ENCODE measurements around the gene KIRREL3. TPM values are rescaled to one million over a fixed set of nuclear protein-coding genes. Genes with fewer than 3 reads are reported as not detected.

KIRREL3 gene
- total and polyA plus RNA-seq, 2 donors (not counting 3 experiments of a cell fraction or from before 2014, with no cell fraction given), result not detected

DNA sequence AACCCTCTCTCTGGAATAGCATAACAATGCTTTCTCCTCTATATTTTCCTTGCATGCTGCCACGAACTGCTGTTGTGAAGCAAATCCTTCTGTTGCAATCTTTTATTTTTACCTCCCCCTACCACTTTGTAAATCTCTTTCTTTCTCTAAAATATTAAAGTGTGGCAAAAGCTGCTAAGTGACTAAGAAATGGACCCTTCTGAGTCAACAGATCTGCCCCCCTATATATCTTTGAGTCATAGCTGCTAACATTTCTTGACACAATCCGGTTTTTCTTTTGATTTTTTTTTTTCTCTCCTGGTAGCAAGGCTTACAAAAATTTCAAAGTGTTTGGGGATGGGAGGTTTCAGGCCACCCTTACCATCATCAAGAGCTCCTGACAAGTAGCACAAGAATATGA, 39.0 kb upstream of the KIRREL3 start:
- Histone ChIP-seq H3K36me3 (ENCODE audit: control insufficient read depth in 2 of 2, extremely low read depth in 1 of 2, insufficient read depth in 2 of 2, low read length in 2 of 2) (no peaks in the 10 kb centered on the region), H3K27ac (ENCODE audit: insufficient read depth, low read depth, low read length) (no peak overlapping the region), H3K27me3 (ENCODE audit: control insufficient read depth in 2 of 2, insufficient read depth in 2 of 2, low read length in 2 of 2) (no peaks in the 10 kb centered on the region), H3K9me1 (replicated peaks; ENCODE audit: control insufficient read depth, extremely low read depth, insufficient read depth, low read length) (no peaks in the 10 kb centered on the region), H3K4me3 (replicated peaks in 1 of 3; ENCODE audit: insufficient read depth in 1 of 3, low read depth in 1 of 3, low read length in 3 of 3) (no peak overlapping the region), H3K4me1 (ENCODE audit: control insufficient read depth, extremely low read depth, insufficient read depth, low read length) (no peaks in the 10 kb centered on the region), H3K4me2 (ENCODE audit: insufficient read depth, low read length) (no peak overlapping the region), H3K9ac (replicated peaks; ENCODE audit: extremely low read depth, insufficient read depth, low read length) (no peak overlapping the region), H4K20me1 (replicated peaks; ENCODE audit: control insufficient read depth, extremely low read depth, insufficient read depth, low read length) (no peaks in the 10 kb centered on the region), H3K9me3 (replicated peaks; ENCODE audit: control insufficient read depth, insufficient read depth, low read length) (no peaks in the 10 kb centered on the region), H3K79me2 (ENCODE audit: control insufficient read depth, insufficient read depth, low read length) (no peaks in the 10 kb centered on the region), H2AFZ (ENCODE audit: low read depth, low read length) (no peak overlapping the region)
- TF ChIP-seq EZH2 (IDR thresholded peaks at IDR 0.05; ENCODE audit: borderline replicate concordance, low read depth, low read length, severe bottlenecking), result no peak
- TF ChIP-seq GATA2 (IDR thresholded peaks at IDR 0.05; ENCODE audit: insufficient read depth, insufficient read length, low read depth, low read length), result no peak
- TF ChIP-seq MAX (IDR thresholded peaks at IDR 0.05; ENCODE audit: insufficient read depth, insufficient read length), result no peak
- TF ChIP-seq POLR2A (IDR thresholded peaks at IDR 0.05; ENCODE audit: low read depth, low read length), result no peak
- TF ChIP-seq JUN (IDR thresholded peaks at IDR 0.05; ENCODE audit: borderline replicate concordance, insufficient read depth, insufficient read length, low read depth), result no peak
- TF ChIP-seq POLR2AphosphoS5 (IDR thresholded peaks at IDR 0.05; ENCODE audit: insufficient read depth, low read depth, low read length), result no peak
- TF ChIP-seq, protein P1, sequence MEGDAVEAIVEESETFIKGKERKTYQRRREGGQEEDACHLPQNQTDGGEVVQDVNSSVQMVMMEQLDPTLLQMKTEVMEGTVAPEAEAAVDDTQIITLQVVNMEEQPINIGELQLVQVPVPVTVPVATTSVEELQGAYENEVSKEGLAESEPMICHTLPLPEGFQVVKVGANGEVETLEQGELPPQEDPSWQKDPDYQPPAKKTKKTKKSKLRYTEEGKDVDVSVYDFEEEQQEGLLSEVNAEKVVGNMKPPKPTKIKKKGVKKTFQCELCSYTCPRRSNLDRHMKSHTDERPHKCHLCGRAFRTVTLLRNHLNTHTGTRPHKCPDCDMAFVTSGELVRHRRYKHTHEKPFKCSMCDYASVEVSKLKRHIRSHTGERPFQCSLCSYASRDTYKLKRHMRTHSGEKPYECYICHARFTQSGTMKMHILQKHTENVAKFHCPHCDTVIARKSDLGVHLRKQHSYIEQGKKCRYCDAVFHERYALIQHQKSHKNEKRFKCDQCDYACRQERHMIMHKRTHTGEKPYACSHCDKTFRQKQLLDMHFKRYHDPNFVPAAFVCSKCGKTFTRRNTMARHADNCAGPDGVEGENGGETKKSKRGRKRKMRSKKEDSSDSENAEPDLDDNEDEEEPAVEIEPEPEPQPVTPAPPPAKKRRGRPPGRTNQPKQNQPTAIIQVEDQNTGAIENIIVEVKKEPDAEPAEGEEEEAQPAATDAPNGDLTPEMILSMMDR (IDR thresholded peaks at IDR 0.05; ENCODE audit: extremely low read depth in 1 of 2, insufficient read depth in 1 of 2, low read depth in 1 of 2, low read length in 2 of 2), result no peak
- TF ChIP-seq MYC (IDR thresholded peaks at IDR 0.05; ENCODE audit: low read depth, low read length), result no peak
- TF ChIP-seq FOS (IDR thresholded peaks at IDR 0.05; ENCODE audit: borderline replicate concordance, insufficient read depth, low read length), result no peak
- CTCF ChIA-PET, result no interaction called here
- intact Hi-C loops (cut with micrococcal nuclease), result no loop called here
- BruUV-seq (replicated peaks), result no TSS peak
- dilution Hi-C loops (cut with MboI; ENCODE audit: extremely low pct_ligation_motif_present, low sequenced_read_pairs), result no loop called here
- FAIRE-seq (no peak), DNase-seq (ENCODE audit: low read depth, low spot score) (no peak)
- POLR2A ChIA-PET, result no interaction called here

All from endothelial cell of umbilical vein (primary cell).